HG03457 (cell line): ENCODE measurements around the gene ACBD7.
A peak's percentile ranks its signal among the peaks of the same experiment; 100 is the strongest.

Experiments used
- ATAC-seq: cut with Tn5 transposase; IDR thresholded peaks from one replicate; pipeline ENCODE4 v1.9.1; 2021; ENCODE audit warnings: moderate number of reproducible peaks; ENCODE audit not compliant: unreplicated experiment

The ACBD7 gene

GRCh38 chr10:15088428-15089261, at the start of gene ACBD7:
TSS of gene ACBD7 (minus strand) at chr10:15088776. CDS start at chr10:15088728, 48 bp downstream.
- ATAC-seq, result no peak

DNA sequence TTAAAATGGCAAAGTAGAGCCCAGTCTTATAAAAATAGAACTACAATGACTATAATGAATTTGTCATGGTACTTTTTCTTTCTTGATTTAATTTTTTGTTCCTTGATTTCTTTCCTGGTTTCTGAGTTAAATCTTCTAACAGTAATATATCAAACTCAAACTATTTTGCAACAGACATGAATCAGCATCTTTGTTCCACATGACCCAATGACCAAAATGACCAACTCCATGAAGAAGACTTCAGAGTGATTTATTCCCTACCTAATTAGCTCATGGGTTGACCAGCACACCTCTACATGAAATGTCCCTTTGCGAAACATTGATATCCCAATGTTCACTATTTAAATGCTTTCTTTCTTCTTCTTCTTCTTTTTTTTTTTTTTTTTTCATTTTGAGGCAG, 49.1 kb upstream of the ACBD7 start:
- ATAC-seq, result no peak

DNA sequence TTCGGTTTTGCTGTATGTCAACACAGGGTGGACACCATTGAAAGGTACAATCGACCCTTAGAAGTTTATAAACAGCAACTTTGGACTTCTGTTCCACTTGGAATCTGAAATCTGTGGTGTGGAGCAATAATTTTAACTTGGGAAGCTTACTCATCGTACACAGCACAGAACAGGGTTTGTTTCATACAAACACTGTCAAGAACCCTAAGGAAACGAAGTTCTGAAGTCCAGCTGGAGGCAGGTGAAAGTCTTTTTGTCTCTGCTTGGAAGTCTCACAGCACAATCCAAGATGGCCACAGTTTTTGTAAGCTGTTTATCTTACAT, 48.4 kb upstream of the ACBD7 start:
- no peak for ATAC-seq

GRCh38 chr10:15136129-15137035, 47.8 kb upstream of the ACBD7 start:
- ATAC-seq, result no peak

- no peak for ATAC-seq
Measured at GRCh38 chr10:15131330-15131729, 42.8 kb upstream of the ACBD7 start.

DNA sequence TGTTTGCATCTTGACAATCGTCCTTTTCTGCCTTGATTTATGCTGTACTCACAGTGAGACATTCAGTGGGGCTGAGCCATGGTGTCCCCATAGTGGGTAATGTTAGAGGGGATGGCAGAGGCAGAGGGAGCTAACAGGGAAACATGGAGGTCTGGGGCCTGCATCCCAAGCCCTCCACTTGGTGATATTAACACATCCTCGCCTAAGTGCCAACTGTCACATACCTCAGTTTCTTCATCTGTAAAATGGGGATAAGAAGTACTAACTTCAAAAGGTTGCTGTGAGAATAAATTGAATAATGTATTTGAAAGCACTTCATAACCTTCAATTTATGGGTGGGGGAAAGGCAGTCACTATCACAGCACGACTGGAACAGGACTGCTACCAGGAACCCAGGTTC, 36.3 kb upstream of the ACBD7 start:
- ATAC-seq, result no peak

DNA sequence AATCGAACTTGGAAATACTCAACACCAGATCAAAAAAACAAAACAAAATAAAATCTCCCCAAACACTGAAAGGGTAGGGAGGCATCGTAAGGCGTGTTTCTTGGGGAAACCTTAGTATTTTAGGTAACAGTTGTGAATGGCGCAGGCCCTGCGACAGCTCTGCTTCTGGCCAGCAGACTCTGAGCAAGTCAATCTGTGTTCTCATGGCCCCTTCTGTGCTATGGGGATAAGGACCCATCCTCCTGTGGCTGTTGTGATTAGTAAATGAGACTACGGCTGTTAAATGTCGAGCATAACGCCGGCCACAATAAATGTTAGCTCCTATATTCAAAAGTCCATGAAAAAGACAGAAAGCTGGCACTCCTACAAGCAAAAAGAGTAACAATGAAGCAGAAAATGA, 35.6 kb upstream of the ACBD7 start:
- no peak for ATAC-seq

GRCh38 chr10:15123749-15124184, 35.2 kb upstream of the ACBD7 start:
- no peak for ATAC-seq

- ATAC-seq, result peak; percentile 73
Measured at GRCh38 chr10:15122477-15123030, 34.0 kb upstream of the ACBD7 start.

- no peak for ATAC-seq
Measured at GRCh38 chr10:15121707-15122106, 33.1 kb upstream of the ACBD7 start.

DNA sequence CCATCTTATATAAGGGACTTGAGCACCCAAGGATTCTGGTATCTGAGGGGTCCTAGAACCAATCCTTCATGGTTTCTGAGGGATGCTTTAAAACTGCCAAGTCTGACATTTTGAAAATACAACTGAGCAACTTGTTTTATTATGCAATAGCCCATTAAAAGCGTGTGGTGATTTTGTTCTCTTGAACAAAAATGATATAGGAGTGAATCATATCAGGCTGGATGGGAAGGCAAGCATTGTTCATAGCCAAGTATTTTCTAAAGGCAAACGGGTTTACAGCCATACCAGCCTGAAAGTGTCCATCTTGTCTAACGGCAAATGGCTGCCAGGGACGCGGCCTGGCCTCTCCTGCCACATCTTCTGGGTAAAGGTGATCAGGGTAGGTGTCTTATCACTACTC, 31.9 kb upstream of the ACBD7 start:
- ATAC-seq, result no peak

DNA sequence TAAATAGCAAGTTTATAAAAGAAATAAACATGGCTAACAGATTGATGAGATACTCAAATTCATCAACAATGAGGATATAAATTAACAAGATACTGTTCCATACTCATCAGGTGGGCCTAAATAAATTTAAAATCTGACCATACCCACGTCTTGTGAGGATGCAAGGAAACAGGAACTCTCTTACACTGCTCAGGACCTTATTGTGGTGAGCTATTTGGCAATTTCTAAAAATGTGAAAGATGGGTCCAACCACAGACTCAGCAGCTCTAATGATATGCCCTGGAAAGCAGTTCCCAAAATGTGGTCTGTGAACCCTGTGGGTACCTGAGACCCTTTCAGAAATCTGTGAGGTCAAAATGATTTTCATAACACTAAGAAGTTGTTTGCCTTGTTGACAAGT, 30.0 kb upstream of the ACBD7 start:
- ATAC-seq, result no peak

DNA sequence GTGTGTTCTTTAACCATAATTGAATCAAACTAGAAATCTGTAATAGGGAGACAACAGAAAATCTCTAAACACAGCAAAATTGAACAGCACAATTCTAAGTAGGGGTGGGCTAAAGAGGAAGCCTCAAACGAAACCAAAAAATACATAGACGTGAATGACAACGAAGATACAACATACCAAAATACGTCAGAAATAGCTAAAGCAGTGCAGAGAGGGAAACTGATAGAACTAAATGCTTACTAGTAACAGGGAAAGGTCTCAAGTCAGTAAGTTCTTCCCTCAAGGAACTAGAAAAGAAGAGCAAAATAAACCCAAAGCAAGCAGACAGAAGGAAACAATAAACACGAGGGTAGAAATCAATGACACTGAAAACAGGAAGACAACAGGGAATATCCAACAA, 27.6 kb upstream of the ACBD7 start:
- ATAC-seq, result no peak

GRCh38 chr10:15113766-15114165, 25.2 kb upstream of the ACBD7 start:
- no peak for ATAC-seq

GRCh38 chr10:15112657-15113056, 24.1 kb upstream of the ACBD7 start:
- no peak for ATAC-seq

DNA sequence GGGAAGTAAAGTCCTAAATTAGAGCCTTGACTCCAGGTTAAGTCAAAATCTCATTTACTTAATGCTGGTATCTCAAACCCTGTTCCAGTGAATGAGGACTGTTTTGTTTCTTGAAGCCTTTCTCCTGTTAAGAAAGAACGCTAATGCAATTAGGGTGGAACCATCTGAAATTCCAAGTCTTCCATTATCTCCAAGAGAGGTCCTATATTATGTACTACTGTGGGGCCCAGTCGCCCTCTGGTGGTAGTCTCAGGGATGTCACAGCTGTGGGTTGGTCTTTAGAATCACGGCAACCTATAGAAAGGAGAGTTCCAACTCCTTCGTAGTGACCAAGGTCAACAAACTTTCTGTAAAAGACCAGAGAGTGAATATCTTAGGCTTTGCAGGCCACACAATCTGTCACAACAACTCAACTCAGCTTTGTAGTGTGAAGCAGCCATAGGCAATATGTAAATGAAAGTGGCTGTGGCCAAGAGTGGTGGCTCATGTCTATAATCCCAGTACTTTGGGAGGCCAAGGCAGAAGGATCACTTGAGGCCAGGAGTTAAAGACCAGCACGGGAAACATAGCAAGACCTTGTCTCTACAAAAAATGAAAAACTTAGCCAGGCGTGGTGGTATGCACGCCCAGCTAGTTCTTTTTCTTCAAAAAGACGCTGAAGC, 17.9 kb upstream of the ACBD7 start:
- peak; percentile 67 for ATAC-seq

- no peak for ATAC-seq
Measured at GRCh38 chr10:15103513-15103912, 14.9 kb upstream of the ACBD7 start.

DNA sequence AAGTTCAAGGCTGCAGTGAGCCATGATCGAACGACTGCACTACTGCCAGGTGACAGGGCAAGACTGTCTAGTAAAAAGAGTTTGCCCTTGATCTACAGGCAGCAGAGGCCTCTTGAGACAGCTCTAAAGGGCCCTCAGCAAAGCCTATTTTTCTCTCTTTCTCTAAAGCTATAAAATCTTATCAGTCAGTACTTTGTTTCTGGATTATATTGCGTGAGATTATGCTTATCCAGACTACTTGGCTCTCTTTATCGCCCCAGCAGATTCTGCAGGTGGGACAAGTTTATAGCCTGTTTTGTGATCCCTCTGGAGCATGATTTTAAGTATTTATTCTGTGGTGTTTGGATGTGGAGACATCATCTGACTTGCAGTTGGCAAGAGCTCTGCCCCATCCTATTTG, 11.3 kb upstream of the ACBD7 start:
- no peak for ATAC-seq

DNA sequence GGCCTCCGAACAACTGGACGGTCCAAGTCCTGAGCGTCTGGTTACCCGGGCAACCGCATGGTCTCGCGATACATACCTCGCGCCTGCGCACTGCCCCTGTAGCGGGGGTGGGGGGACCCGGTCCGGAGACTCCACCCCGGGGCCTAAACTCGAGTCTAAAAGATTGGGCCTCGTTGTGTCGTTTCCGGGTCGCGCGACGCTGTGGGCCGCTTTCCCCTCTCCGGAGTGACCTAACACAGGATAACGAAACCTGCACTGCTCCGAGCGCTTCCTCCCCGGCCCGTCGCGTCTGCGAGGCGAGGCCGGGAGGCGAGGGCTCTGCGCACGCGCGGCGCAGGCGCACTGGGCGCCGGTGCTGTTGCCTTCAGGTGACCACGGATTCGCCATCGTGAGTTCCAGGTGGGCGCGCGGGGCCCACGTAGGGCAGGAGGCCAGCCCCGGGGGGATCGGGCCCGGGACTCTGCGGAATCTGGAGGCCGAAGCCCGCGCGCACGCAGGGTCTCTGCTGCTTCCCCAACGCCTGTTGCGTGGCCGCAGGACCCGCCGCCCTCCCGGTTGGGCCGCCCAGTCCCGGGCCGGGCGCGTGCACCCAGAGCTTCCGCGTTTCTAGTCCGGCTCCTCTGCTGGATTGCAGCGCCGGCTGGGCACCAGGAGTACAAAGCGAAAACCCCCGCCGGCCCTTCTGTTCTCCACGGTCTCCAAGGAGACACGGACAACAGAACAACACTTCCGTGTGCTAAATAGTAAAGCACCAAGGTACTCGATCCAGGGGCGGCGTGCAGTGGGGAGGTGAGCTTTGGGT, 8.6 kb upstream of the ACBD7 start, which contains the start of gene RPP38:
Gene RPP38, plus strand, starts transcription at position 345 of the 802 bp plus-strand sequence. CDS start 5,960 bp downstream, outside the sequence.
- ATAC-seq, result peak; percentile 67

- no peak for ATAC-seq
Measured at GRCh38 chr10:15096661-15097010, 8.1 kb upstream of the ACBD7 start.
